Activated CD8-positive, alpha-beta T cell treated with anti-CD3 and anti-CD28 coated beads, Interleukin-2, amount 10 ng/mL, durations not matched to agents 7 days and 5 days (primary cell): Measurements from ENCODE around the gene TMEM208. TPM values are rescaled to one million over a fixed set of nuclear protein-coding genes. Genes with fewer than 3 reads are reported as not detected.

ENCODE experiments used
- ATAC-seq: fragments of 150-1000 bp; cut with Tn5 transposase; one replicate; pipeline ENCODE4 v1.10.0; 2021; ENCODE audit warnings: moderate library complexity
- CTCF ChIA-PET: fragments of 350-600 bp; sonication (Branson Sonifier 250); formaldehyde crosslinking; loops from one replicate; lab custom pipeline; 2021; ENCODE audit warnings: antibody characterized with exemption; lab: Charles Lee
- POLR2A ChIA-PET: fragments of 350-600 bp; sonication (Branson Sonifier 250); formaldehyde crosslinking; loops from one replicate; lab custom pipeline; 2021; ENCODE audit warnings: antibody characterized with exemption; lab: Charles Lee
- DNase-seq: peaks from one replicate; pipeline ENCODE4 v3.0.0-alpha.2; 2020
- H3K27ac Mint-ChIP-seq: one replicate; pipeline ENCODE4 v1.8.0; 2021; ENCODE audit warnings: mild to moderate bottlenecking, mixed read lengths
- H3K27me3 Mint-ChIP-seq: one replicate; pipeline ENCODE4 v1.8.0; 2021; ENCODE audit warnings: low read depth, mixed read lengths
- H3K36me3 Mint-ChIP-seq: one replicate; pipeline ENCODE4 v1.8.0; 2021; ENCODE audit warnings: low read depth, mixed read lengths
- H3K4me1 Mint-ChIP-seq: one replicate; pipeline ENCODE4 v1.8.0; 2021; ENCODE audit warnings: low read depth, mixed read lengths
- H3K4me3 Mint-ChIP-seq: one replicate; pipeline ENCODE4 v1.8.0; 2021; ENCODE audit warnings: mild to moderate bottlenecking, mixed read lengths
- H3K9me3 Mint-ChIP-seq: one replicate; pipeline ENCODE4 v1.8.0; 2022; ENCODE audit warnings: mixed read lengths; ENCODE audit not compliant: insufficient read depth
- total RNA-seq, 2 experiments: library from RNA; stranded (reverse); gene quantifications; one replicate each; pipeline ENCODE4 v1.2.3, GENCODE V29; 2021

The TMEM208 gene
- total RNA-seq, 2 experiments from 2014 or later: 33.7 TPM

DNA sequence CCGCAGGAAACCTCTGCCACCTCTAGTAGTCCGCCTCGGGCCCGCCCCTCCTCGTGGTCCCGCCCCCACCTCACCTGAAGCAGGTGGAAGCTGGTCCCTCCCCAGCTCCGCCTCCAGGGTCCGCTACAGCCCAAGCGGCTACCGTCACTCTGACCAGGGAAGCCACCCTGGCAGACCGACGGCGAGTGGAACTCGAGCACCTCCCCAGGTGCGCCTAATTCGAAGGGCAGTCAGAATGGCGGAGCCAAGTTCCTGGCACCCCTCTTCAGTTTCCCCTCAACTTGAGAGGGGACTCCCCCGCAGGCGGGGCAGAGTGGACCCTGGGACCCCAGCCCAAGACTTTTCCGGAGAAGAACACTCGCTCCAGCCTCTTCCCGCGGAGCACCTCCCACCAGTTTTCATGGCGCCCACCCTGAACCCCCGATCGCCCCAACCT lies 19.8 kb downstream of the TMEM208 start:
- H3K4me1 Mint-ChIP-seq: peaks cover 62% of the 10 kb centered on the region
- no peak for DNase-seq
- ChIA-PET POLR2A (interaction anchor here (0.6 to 5.9 kb wide), 5 partner anchors 9 to 37 kb away, joined by 3 to 70 read pairs (median 3); partner anchors contain the start of gene TMEM208), CTCF (interaction anchor here (0.8 to 7.3 kb wide), 12 partner anchors 8 to 235 kb away, joined by 3 to 64 read pairs (median 7); partner anchors contain the start of genes ATP6V0D1 and TMEM208)
- peak overlapping the region; percentile 90 for H3K27ac Mint-ChIP-seq
- peak; percentile 8 for ATAC-seq
- peak overlapping the region; percentile 88 for H3K4me3 Mint-ChIP-seq
- H3K27me3 Mint-ChIP-seq: peaks cover 9% of the 10 kb centered on the region
- no peaks in the 10 kb centered on the region for H3K9me3 Mint-ChIP-seq
- peaks cover 12% of the 10 kb centered on the region for H3K36me3 Mint-ChIP-seq

DNA sequence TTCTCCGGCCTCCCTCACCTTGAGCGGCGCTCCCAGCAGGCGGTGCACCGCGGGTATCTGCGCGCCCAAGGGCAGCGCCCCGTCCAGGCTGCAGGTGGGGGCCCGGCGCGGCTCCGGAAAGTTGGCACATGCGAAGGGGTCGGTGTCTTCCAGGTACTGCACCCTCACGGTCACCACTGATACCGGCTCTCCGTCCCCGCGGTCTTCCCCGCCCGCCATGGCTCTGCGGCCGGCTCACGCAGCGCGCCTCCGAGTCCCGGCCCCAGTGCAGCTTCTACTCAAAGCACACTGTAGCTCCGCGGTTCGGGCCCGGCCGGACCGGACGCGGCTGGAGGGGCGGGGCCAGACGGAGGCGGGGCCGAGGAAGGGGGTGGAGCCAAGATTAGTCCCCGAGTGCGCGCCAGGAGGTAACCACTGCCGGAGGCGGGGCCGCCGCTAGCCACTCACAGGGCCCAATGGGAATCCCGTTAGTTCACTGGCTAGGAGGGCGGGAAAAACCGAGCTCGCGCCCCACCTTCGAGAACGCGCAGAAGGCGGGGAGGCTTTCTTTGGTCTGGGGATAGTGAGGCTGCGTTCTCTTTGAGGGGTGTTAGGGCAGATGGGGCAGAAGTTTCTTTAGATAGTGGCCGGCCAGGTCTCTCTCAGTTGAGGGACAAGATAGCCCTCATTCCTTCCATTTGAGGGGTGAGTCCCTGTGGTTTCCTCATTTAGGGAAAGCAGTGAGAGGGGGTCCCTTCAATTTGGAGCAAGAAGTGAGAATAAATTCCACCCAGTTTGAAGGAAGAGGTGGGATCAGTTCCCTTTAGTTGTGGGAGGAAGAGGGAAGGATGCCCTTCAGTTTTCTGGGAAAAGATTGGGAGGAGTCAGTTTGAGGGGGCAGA lies 20.5 kb downstream of the TMEM208 start, which contains the start of gene FHOD1:
FHOD1 (minus strand) TSS at position 290 of the 881 bp plus-strand sequence; CDS start at position 219, 71 bp downstream.
- DNase-seq (peak; percentile 99), ATAC-seq (peak; percentile 76)
- ChIA-PET CTCF (interaction anchor here (0.8 to 7.3 kb wide), 17 partner anchors 9 to 274 kb away, joined by 3 to 64 read pairs (median 5); partner anchors contain the start of genes ATP6V0D1, EXOC3L1, FBXL8 and PLEKHG4), POLR2A (interaction anchor here (0.5 to 5.9 kb wide), 8 partner anchors 14 to 225 kb away, joined by 3 to 70 read pairs (median 3); partner anchors contain the start of genes MATCAP1 and TMEM208)
- H3K27ac Mint-ChIP-seq: peak within 1 kb of the TSS; percentile 90
- H3K4me1 Mint-ChIP-seq: peaks cover 57% of the 10 kb centered on the region
- H3K4me3 Mint-ChIP-seq: peak within 1 kb of the TSS; percentile 88
- peaks cover 12% of the 10 kb centered on the region for H3K36me3 Mint-ChIP-seq
- H3K9me3 Mint-ChIP-seq: no peaks in the 10 kb centered on the region
- peaks cover 9% of the 10 kb centered on the region for H3K27me3 Mint-ChIP-seq

DNA sequence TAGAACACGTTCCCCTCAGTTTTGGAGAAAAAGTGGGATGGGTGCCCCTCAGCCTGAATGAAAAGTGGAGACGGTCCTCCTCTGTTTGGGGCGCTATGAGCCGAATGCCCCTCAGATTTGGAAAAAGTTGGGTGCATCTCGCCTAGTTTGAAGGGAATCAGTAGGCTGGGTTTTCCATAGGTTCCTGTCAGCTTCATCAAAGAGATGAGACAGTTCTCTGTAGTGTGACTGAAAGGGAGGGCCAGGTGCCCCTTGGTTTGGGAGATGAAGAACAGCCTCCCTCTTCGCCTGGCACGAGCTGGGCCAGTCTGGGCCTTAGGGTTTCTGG lies 21.1 kb downstream of the TMEM208 start:
- POLR2A ChIA-PET: interaction anchor here (0.5 to 5.9 kb wide), 7 partner anchors 14 to 224 kb away, joined by 3 to 70 read pairs (median 3); partner anchors contain the start of genes MATCAP1 and TMEM208
- Mint-ChIP-seq H3K27ac (peak overlapping the region; percentile 90), H3K4me1 (peaks cover 54% of the 10 kb centered on the region), H3K36me3 (peaks cover 9% of the 10 kb centered on the region), H3K27me3 (peaks cover 9% of the 10 kb centered on the region), H3K9me3 (no peaks in the 10 kb centered on the region), H3K4me3 (peak overlapping the region; percentile 88)
- DNase-seq (no peak), ATAC-seq (no peak)
- CTCF ChIA-PET: interaction anchor here (0.9 to 7.3 kb wide), 14 partner anchors 9 to 273 kb away, joined by 3 to 64 read pairs (median 5); partner anchors contain the start of genes ATP6V0D1, EXOC3L1, FBXL8 and PLEKHG4

DNA sequence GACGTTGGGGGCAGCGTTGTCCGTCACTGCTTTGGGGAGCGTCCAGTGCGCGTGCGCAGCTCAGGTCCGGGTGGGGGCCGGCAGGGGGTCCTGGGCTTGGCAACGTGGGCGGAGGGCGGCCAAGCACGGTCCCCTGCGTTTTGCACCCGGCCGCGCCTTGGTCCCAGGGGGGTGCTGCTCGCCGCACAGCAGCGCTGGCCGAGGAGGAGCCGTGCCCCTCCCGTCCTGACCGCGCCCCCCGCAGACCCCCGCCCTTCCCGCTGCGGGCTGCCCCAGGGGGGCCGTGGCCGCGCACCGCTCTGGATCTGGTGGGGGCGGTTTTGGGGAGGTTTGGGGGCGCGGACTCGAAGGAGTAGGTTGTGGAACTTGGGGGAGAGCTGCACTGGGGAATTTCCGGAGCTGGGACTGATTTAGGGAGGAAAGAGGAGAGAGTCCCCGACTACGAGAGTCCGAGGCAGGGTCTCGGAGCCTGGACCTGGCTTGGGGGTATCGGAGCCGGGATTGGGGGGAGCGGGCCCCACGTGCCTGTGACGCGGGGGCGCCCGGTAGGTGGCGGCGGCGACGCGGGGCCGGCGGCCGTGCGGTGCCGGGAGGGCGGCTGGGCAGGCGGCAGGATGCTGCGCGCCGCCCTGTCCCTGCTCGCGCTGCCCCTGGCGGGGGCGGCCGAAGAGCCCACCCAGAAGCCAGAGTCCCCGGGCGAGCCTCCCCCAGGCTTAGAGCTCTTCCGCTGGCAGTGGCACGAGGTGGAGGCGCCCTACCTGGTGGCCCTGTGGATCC lies 21.7 kb downstream of the TMEM208 start, which contains the start of gene SLC9A5:
SLC9A5 (plus strand) TSS at position 579 of the 777 bp plus-strand sequence; CDS start at position 615, 36 bp downstream.
- Mint-ChIP-seq H3K36me3 (peaks cover 6% of the 10 kb centered on the region), H3K4me1 (peaks cover 49% of the 10 kb centered on the region), H3K27me3 (peaks cover 9% of the 10 kb centered on the region), H3K4me3 (peak within 1 kb of the TSS; percentile 88), H3K9me3 (no peaks in the 10 kb centered on the region), H3K27ac (peak within 1 kb of the TSS; percentile 90)
- CTCF ChIA-PET: interaction anchor here (0.7 to 7.3 kb wide), 10 partner anchors 10 to 272 kb away, joined by 3 to 64 read pairs (median 4); partner anchors contain the start of genes EXOC3L1, FBXL8, TMEM208 and TRADD
- ATAC-seq (peak; percentile 6), DNase-seq (peak; percentile 44)
- POLR2A ChIA-PET: interaction anchor here (0.8 to 5.9 kb wide), 5 partner anchors 13 to 65 kb away, joined by 3 to 70 read pairs (median 4); partner anchors contain the start of genes MATCAP1 and TMEM208

DNA sequence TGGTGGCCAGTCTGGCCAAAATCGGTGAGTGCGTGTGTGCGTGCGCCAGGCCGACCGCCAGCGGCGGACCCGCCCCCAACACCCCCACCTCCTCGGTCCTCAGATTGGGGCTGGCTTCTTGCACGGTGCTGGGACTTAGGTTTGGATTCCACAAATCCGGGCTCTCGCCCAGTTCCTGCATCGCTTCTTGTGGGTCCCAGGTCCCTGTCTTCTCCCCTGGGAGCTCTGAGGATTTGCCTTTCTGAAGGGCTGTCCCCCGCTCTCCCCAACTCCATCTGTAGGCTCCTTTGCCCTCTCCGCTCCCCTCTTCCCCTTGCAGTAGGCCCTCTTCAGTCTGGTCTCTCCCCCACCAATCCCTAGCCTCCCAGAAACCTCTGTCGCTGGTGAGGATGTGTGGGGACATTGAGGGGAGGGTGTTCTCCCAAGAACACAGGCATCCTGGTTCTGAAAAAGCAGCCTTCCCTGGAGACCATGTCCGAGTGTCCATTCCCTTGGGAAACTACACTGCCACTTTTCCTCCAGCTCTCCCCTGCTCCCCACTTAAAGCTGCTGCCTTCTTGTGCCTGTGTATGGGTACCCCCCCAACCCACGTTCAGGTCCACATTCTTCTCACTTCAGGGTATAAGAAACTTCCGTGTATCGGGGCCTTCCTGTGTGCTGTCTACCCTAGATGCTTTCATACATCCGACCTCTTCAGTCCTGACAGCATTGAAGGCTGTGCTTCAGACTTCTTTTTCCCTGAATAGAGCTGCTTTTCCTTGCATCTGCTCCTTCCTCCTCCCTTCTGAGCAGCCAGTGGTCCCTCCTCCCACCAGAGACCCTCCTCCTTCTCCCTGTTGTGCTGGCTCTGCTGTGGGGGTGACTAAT lies 22.5 kb downstream of the TMEM208 start:
- Mint-ChIP-seq H3K4me3 (peak overlapping the region; percentile 71), H3K27me3 (peaks cover 9% of the 10 kb centered on the region), H3K4me1 (peaks cover 41% of the 10 kb centered on the region), H3K27ac (peak overlapping the region; percentile 66), H3K9me3 (no peaks in the 10 kb centered on the region), H3K36me3 (peaks cover 5% of the 10 kb centered on the region)
- POLR2A ChIA-PET: interaction anchor here (0.9 to 5.9 kb wide), 3 partner anchors 22 to 30 kb away, joined by 3 to 70 read pairs (median 5); partner anchors contain the start of genes PLEKHG4 and TMEM208
- DNase-seq (no peak), ATAC-seq (no peak)
- CTCF ChIA-PET: interaction anchor here (0.7 to 7.3 kb wide), 6 partner anchors 9 to 272 kb away, joined by 3 to 64 read pairs (median 5); partner anchors contain the start of gene TMEM208

DNA sequence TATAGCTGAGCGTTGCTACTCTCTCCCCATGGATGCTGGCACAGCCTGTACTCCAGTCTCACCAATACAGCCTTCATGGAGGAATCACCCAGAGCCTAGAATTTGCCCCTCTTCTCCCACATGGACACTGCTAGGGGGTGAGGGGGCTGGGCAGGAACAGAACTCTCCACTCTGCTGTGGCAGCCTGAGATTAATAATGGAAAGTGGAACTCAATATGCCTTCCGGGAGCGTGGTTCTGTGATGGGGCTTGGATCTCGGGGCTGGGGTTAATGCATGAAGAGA lies 23.1 kb downstream of the TMEM208 start:
- ChIA-PET POLR2A (interaction anchor here (0.9 kb wide), 2 partner anchors 23 to 29 kb away, joined by 3 to 5 read pairs; partner anchors contain the start of genes PLEKHG4 and TMEM208), CTCF (interaction anchor here (1.9 kb wide), 1 partner anchor 11 kb away, joined by 7 read pairs; no protein-coding TSS in a partner anchor)
- peaks cover 35% of the 10 kb centered on the region for H3K4me1 Mint-ChIP-seq
- H3K4me3 Mint-ChIP-seq: peak overlapping the region; percentile 71
- peak overlapping the region; percentile 19 for H3K27ac Mint-ChIP-seq
- H3K9me3 Mint-ChIP-seq: no peaks in the 10 kb centered on the region
- peaks cover 3% of the 10 kb centered on the region for H3K36me3 Mint-ChIP-seq
- H3K27me3 Mint-ChIP-seq: peaks cover 9% of the 10 kb centered on the region
- DNase-seq (no peak), ATAC-seq (no peak)

DNA sequence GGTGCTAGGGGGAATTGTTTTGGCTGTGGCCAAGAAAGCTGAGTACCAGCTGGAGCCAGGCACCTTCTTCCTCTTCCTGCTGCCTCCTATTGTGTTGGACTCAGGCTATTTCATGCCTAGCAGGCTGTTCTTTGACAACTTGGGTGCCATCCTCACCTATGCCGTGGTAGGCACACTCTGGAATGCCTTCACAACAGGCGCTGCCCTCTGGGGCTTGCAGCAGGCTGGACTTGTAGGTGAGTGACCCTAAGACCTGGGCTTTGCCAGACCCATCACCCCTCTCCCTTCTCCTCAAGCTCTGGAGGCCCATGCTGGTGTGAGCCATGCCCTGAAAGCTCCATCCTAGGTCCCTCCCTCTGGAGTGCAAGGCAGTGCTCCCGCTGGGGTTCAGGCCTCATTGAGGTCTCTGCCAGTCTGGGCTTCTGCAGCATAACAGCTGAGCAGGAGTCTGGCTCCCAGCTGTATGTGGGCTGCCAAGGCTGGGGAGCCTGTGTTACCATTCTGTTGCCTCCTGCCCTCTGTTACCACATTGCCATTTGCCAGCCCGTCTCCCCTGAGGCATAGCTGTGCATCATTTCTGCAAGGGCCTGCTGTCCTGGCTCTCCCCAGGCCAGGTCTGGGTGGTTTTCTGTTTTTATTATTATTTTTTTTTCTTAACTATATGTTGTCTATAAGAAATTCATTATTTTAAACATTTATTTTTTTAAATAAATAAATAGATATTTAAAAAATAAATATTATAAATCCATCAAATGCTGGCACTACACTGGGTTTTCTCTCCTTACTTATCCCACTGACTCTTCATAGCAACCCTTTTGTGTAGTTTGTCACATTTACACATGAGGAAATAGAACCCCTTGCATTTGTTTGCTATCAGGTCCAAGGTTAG lies 25.9 kb downstream of the TMEM208 start:
- Mint-ChIP-seq H3K4me1 (peaks cover 21% of the 10 kb centered on the region), H3K27ac (no peak overlapping the region), H3K27me3 (peaks cover 9% of the 10 kb centered on the region), H3K4me3 (no peak overlapping the region), H3K9me3 (no peaks in the 10 kb centered on the region), H3K36me3 (no peaks in the 10 kb centered on the region)
- CTCF ChIA-PET: interaction anchor here (1.7 kb wide), 1 partner anchor 147 kb away, joined by 4 read pairs; no protein-coding TSS in a partner anchor
- POLR2A ChIA-PET: no interaction called here
- DNase-seq: no peak
- no peak for ATAC-seq

DNA sequence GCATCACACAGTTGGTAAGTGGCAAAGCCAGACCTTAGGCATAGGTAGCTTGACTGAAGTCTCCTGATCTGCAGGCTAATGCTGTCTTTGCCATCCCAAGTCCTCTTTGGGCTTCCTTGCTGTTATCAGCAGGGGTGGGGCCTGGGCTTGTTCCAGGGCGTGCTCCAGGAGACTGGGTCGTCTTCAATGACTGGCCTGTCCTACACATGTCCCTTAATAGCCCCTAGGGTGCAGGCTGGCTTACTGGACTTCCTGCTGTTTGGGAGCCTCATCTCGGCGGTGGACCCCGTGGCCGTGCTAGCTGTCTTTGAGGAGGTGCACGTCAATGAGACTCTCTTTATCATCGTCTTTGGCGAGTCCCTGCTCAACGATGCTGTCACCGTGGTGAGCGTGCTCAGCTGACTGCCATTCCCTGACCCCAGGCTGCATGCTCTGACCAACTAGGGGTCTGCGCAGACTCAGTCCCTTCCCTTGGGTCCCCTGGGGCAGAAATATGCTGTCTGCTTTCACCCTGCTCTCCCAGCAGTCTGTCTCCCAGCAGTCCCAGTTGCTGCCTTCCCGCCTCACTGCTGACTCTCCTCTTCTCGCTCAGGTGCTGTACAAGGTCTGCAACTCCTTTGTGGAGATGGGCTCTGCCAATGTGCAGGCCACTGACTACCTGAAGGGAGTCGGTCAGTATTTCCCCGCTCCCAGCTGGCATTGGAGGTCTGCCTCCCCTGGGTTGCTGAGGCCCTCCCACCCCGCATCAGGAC lies 28.0 kb downstream of the TMEM208 start:
- CTCF ChIA-PET: no interaction called here
- Mint-ChIP-seq H3K4me1 (peaks cover 4% of the 10 kb centered on the region), H3K4me3 (no peak overlapping the region), H3K27me3 (peaks cover 4% of the 10 kb centered on the region), H3K27ac (no peak overlapping the region), H3K36me3 (no peaks in the 10 kb centered on the region), H3K9me3 (no peaks in the 10 kb centered on the region)
- DNase-seq (no peak), ATAC-seq (no peak)
- POLR2A ChIA-PET: no interaction called here

DNA sequence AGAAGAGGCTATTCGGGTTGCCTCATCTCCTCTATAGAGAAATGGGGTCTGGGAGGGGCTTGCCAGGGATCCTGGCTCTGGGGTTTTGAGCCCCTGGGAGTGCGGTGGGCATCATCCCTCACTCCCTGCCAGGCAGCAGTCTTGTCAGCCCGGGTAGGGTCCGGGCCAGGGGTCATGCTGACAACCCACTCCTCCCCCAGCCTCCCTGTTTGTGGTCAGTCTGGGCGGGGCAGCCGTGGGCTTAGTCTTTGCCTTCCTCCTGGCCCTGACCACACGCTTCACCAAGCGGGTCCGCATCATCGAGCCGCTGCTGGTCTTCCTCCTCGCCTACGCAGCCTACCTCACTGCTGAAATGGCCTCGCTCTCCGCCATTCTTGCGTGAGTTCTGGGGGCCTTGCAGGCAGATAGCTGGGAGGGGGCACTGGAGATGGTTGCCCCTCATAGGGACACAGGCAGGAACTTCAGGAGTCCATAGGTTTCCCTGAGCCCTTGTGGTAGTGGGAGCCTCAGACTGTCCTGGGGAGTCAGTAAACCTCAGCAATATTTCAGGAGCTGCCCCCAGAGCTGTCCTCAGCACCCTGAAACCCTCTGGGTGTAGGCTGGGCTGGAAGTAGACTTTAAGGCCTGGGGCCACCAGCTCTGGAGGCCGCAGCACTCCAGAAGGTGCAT lies 28.8 kb downstream of the TMEM208 start:
- ATAC-seq: no peak
- no peak overlapping the region for H3K4me3 Mint-ChIP-seq
- H3K27ac Mint-ChIP-seq: no peak overlapping the region
- ChIA-PET POLR2A (no interaction called here), CTCF (no interaction called here)
- H3K36me3 Mint-ChIP-seq: no peaks in the 10 kb centered on the region
- no peaks in the 10 kb centered on the region for H3K9me3 Mint-ChIP-seq
- DNase-seq: no peak
- no peaks in the 10 kb centered on the region for H3K4me1 Mint-ChIP-seq
- no peaks in the 10 kb centered on the region for H3K27me3 Mint-ChIP-seq
